ENCODE measurements around the gene PALLD. TPM values are rescaled to one million over a fixed set of nuclear protein-coding genes. Genes with fewer than 3 reads are reported as not detected.

PALLD gene
- polyA plus RNA-seq, 3 donors = 213 to 223 (median 220) TPM

GRCh38 chr4:168614281-168615057 is 117.6 kb downstream of the PALLD start:
- no peak for DNase-seq (ENCODE audit: low read depth in 3 of 3, low spot score in 2 of 3)

- no peak for DNase-seq (ENCODE audit: low read depth in 3 of 3, low spot score in 2 of 3)
Measured at GRCh38 chr4:168615294-168616065, 118.6 kb downstream of the PALLD start.

- no peak for DNase-seq (ENCODE audit: low read depth in 3 of 3, low spot score in 2 of 3)
Measured at GRCh38 chr4:168618577-168619265, 121.9 kb downstream of the PALLD start.

GRCh38 chr4:168619266-168619631 is 122.4 kb downstream of the PALLD start:
- no peak for DNase-seq (ENCODE audit: low read depth in 3 of 3, low spot score in 2 of 3)

- DNase-seq (ENCODE audit: low read depth in 3 of 3, low spot score in 2 of 3) = no peak
Measured at GRCh38 chr4:168621806-168622589, 125.1 kb downstream of the PALLD start.

- no peak for DNase-seq (ENCODE audit: low read depth in 3 of 3, low spot score in 2 of 3)
Measured at GRCh38 chr4:168622600-168622999, 125.7 kb downstream of the PALLD start.

- DNase-seq (ENCODE audit: low read depth in 3 of 3, low spot score in 2 of 3) = no peak
Measured at GRCh38 chr4:168623011-168623410, 126.2 kb downstream of the PALLD start.

GRCh38 chr4:168623484-168623883 is 126.6 kb downstream of the PALLD start:
- no peak for DNase-seq (ENCODE audit: low read depth in 3 of 3, low spot score in 2 of 3)

GRCh38 chr4:168628251-168628650 is 131.4 kb downstream of the PALLD start:
- no peak for DNase-seq (ENCODE audit: low read depth in 3 of 3, low spot score in 2 of 3)

- no peak for DNase-seq (ENCODE audit: low read depth in 3 of 3, low spot score in 2 of 3)
Measured at GRCh38 chr4:168629566-168629965, 132.7 kb downstream of the PALLD start.

GRCh38 chr4:168630445-168631187 is 133.8 kb downstream of the PALLD start:
- DNase-seq (ENCODE audit: low read depth in 3 of 3, low spot score in 2 of 3) = no peak

GRCh38 chr4:168631241-168632162 is 134.7 kb downstream of the PALLD start:
- peak in 1 of 3 donors; percentile 75 for DNase-seq (ENCODE audit: low read depth in 3 of 3, low spot score in 2 of 3)

- DNase-seq (ENCODE audit: low read depth in 3 of 3, low spot score in 2 of 3) = no peak
Measured at GRCh38 chr4:168632301-168632725, 135.5 kb downstream of the PALLD start.

- DNase-seq (ENCODE audit: low read depth in 3 of 3, low spot score in 2 of 3) = no peak
Measured at GRCh38 chr4:168633064-168633463, 136.2 kb downstream of the PALLD start.

- no peak for DNase-seq (ENCODE audit: low read depth in 3 of 3, low spot score in 2 of 3)
Measured at GRCh38 chr4:168633496-168633895, 136.6 kb downstream of the PALLD start.

- DNase-seq (ENCODE audit: low read depth in 3 of 3, low spot score in 2 of 3) = no peak
Measured at GRCh38 chr4:168634276-168634802, 137.5 kb downstream of the PALLD start.

GRCh38 chr4:168636040-168636439 is 139.2 kb downstream of the PALLD start:
- DNase-seq (ENCODE audit: low read depth in 3 of 3, low spot score in 2 of 3) = no peak

GRCh38 chr4:168636506-168637196 is 139.8 kb downstream of the PALLD start:
- no peak for DNase-seq (ENCODE audit: low read depth in 3 of 3, low spot score in 2 of 3)

Measured in right renal cortex interstitium (tissue), 3 donors.